MCF 10A (cell line): ENCODE data around the gene MYO5A. TPM values are rescaled to one million over a fixed set of nuclear protein-coding genes. Genes with fewer than 3 reads are reported as not detected.

ENCODE experiments used
- BruUV-seq: library from RNA; stranded (reverse); fragments of 400-500 nt; replicated peaks from 2 replicates; lab custom pipeline; 2021; lab: Mats Ljungman, UMichigan
- CTCF ChIA-PET: fragments of 300-600 bp; sonication (Branson Sonifier 250); formaldehyde crosslinking; extraction: SDS; loops from one replicate; lab custom pipeline; 2021; ENCODE audit warnings: antibody characterized with exemption, inconsistent platforms; lab: Yijun Ruan, JAX
- POLR2A ChIA-PET: fragments of 300-600, 350-650 bp; sonication (Branson Sonifier 250); formaldehyde crosslinking; extraction: SDS; loops from one replicate; lab custom pipeline; 2020; ENCODE audit warnings: antibody characterized with exemption, inconsistent platforms; lab: Yijun Ruan, JAX
- DNase-seq: peaks from one replicate; pipeline ENCODE4 v3.0.0-alpha.2; 2018; ENCODE audit not compliant: unreplicated experiment
- H3K27ac Mint-ChIP-seq: one replicate; pipeline ENCODE4 v1.8.0; 2022; ENCODE audit warnings: mild to moderate bottlenecking, low read depth, mixed read lengths; ENCODE audit not compliant: unreplicated experiment
- H3K27me3 Mint-ChIP-seq: one replicate; pipeline ENCODE4 v1.8.0; 2022; ENCODE audit warnings: mixed read lengths; ENCODE audit not compliant: insufficient read depth, unreplicated experiment
- H3K36me3 Mint-ChIP-seq: one replicate; pipeline ENCODE4 v1.8.0; 2022; ENCODE audit warnings: mild to moderate bottlenecking, moderate library complexity, mixed read lengths; ENCODE audit not compliant: insufficient read depth, unreplicated experiment
- H3K4me1 Mint-ChIP-seq: one replicate; pipeline ENCODE4 v1.8.0; 2022; ENCODE audit warnings: mixed read lengths; ENCODE audit not compliant: insufficient read depth, unreplicated experiment
- H3K4me3 Mint-ChIP-seq: one replicate; pipeline ENCODE4 v1.8.0; 2022; ENCODE audit warnings: mild to moderate bottlenecking, moderate library complexity, mixed read lengths; ENCODE audit not compliant: unreplicated experiment
- H3K9me3 Mint-ChIP-seq: one replicate; pipeline ENCODE4 v1.8.0; 2022; ENCODE audit warnings: mixed read lengths; ENCODE audit not compliant: unreplicated experiment
- intact Hi-C: fragments of 100-400 bp; cut with micrococcal nuclease; formaldehyde crosslinking; loops from 2 replicates; pipeline ENCODE4 v1.14.1; 2022
- total RNA-seq: library from RNA; stranded (reverse); gene quantifications from 2 replicates; pipeline ENCODE4 v1.2.3, GENCODE V29; 2022
- TF ChIP-seq, protein P1 (sequence below): fragments of 200-600 bp; IDR thresholded peaks from one replicate; pipeline ENCODE4 v1.8.0; 2022; ENCODE audit warnings: antibody characterized with exemption, mild to moderate bottlenecking; ENCODE audit not compliant: unreplicated experiment

The MYO5A gene
- total RNA-seq, 1 experiment from 2014 or later = 28.9 TPM

DNA sequence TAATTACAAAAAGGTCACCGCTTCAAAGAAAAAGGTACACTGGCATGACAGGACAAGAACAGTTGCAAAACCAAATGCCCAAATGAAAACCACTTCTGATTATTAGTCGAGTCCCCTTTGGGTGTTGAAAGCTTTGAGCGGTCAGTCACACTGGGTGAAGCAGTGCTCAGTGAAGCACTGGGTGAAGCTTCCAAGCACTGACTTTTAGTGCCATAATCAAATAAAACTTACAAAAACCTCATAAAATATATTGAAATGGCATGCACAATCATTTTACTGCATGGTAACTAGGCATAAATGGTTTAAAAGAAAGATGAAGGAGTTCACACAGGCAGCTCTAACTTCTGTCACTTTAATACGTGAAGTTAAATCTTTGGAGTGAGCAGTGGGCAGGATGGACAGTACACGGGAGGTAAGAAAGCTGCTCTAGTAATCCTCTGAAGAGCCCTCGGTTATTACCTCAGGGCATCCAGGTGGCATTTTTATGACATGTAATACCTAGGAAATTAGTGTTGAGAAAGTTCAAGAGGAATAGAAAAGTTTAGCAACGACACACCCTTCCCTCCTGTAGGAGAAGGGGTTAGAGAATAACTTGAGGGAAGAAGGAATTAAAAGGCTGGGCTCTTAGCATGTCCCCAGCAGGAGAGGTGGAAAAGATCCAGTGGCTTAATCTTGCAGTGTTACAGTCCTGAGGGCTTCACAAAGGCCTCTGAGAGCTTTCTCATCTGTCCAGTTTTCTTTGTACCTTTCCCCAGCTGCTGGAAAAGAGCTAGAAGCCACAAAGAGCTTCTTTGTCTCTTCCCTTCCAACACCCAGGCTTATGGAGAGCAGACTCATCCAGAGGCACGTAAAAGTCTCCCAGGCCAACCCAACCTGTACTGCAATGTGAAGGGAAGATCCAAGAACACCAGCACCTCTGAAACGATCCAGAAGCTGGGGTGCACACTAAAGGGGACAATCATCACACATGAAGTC is 168.2 kb downstream of the MYO5A start:
- no peak for DNase-seq
- H3K27ac Mint-ChIP-seq = no peak overlapping the region
- BruUV-seq = no TSS peak
- intact Hi-C loops = no loop called here
- no peaks in the 10 kb centered on the region for H3K4me1 Mint-ChIP-seq
- H3K4me3 Mint-ChIP-seq = no peak overlapping the region
- H3K9me3 Mint-ChIP-seq = no peaks in the 10 kb centered on the region
- TF ChIP-seq, protein P1, sequence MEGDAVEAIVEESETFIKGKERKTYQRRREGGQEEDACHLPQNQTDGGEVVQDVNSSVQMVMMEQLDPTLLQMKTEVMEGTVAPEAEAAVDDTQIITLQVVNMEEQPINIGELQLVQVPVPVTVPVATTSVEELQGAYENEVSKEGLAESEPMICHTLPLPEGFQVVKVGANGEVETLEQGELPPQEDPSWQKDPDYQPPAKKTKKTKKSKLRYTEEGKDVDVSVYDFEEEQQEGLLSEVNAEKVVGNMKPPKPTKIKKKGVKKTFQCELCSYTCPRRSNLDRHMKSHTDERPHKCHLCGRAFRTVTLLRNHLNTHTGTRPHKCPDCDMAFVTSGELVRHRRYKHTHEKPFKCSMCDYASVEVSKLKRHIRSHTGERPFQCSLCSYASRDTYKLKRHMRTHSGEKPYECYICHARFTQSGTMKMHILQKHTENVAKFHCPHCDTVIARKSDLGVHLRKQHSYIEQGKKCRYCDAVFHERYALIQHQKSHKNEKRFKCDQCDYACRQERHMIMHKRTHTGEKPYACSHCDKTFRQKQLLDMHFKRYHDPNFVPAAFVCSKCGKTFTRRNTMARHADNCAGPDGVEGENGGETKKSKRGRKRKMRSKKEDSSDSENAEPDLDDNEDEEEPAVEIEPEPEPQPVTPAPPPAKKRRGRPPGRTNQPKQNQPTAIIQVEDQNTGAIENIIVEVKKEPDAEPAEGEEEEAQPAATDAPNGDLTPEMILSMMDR = no peak
- ChIA-PET CTCF (interaction anchor here (0.6 kb wide), 1 partner anchor 513 kb away, joined by 4 read pairs; no protein-coding TSS in a partner anchor), POLR2A (interaction anchor here (0.5 to 1.1 kb wide), 3 partner anchors 9 to 108 kb away, joined by 3 read pairs; no protein-coding TSS in a partner anchor)
- peaks cover 29% of the 10 kb centered on the region for H3K36me3 Mint-ChIP-seq
- no peaks in the 10 kb centered on the region for H3K27me3 Mint-ChIP-seq

DNA sequence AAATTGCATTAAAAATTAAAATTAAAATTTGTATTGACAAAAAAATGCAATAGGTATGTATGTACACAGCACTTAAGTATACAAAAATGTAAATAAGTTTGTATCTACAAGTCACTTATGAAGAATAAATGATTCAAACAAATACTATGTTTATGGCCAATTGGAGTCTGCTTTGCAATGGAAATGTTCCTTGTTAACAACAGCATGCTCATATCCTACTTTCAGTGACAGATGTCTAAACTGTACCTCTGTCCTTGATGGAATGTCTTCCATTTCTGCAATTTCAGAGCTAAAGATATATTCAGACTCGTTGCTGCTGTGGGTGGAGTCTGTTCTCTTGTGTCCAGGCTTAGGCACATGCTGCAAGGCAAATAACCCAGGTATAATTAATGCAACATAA is 169.0 kb downstream of the MYO5A start:
- Mint-ChIP-seq H3K27me3 (no peaks in the 10 kb centered on the region), H3K36me3 (peaks cover 29% of the 10 kb centered on the region), H3K4me1 (no peaks in the 10 kb centered on the region), H3K4me3 (no peak overlapping the region), H3K9me3 (no peaks in the 10 kb centered on the region), H3K27ac (no peak overlapping the region)
- DNase-seq = no peak
- TF ChIP-seq, protein P1 = no peak
- POLR2A ChIA-PET = interaction anchor here (0.7 kb wide), 1 partner anchor 26 kb away, joined by 3 read pairs; no protein-coding TSS in a partner anchor
- intact Hi-C loops = no loop called here
- CTCF ChIA-PET = no interaction called here
- no TSS peak for BruUV-seq

DNA sequence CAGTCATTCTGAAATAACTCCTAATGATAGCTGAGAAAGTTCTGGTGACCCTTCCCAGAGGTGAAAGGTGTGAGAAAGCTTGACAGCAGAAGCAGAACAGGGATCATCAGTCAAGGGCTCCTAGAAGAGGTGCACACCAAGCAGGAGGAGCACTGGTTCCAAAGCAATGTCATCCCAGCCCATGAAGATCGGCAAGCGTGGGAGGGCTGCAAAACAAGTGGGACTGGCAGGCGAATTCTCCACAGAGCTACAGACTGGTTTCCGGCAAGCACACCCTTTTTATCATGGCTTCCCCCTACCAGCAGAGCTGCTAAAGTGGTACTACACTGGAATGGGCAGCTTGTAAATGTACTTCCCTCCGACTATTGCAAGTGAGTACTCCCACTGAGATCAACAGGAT is 170.7 kb downstream of the MYO5A start:
- H3K4me1 Mint-ChIP-seq = no peaks in the 10 kb centered on the region
- DNase-seq = no peak
- no TSS peak for BruUV-seq
- POLR2A ChIA-PET = no interaction called here
- intact Hi-C loops = no loop called here
- H3K36me3 Mint-ChIP-seq = peaks cover 18% of the 10 kb centered on the region
- CTCF ChIA-PET = interaction anchor here (0.6 kb wide), 2 partner anchors 84 to 104 kb away, joined by 3 to 4 read pairs; no protein-coding TSS in a partner anchor
- H3K27me3 Mint-ChIP-seq = no peaks in the 10 kb centered on the region
- no peaks in the 10 kb centered on the region for H3K9me3 Mint-ChIP-seq
- TF ChIP-seq, protein P1 = no peak
- H3K4me3 Mint-ChIP-seq = no peak overlapping the region
- no peak overlapping the region for H3K27ac Mint-ChIP-seq

DNA sequence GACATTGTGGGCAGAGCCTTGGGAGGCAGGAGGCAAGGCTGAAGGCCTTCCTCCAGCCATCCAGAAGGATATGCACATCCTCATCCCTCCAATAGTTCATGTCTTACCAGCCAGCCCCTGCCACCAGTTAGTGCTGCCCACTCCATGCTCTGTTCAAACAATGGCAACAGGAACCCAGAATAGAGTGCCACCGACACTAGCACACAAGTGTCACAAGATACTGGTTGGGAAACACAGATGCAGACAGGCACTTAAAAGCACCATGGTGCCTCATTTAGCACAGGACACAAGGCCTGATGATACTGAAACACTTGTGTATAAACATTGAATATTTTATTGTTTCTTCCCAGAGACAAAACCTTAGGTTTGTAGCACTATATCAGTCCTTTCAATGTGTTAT is 176.6 kb downstream of the MYO5A start:
- H3K4me1 Mint-ChIP-seq = no peaks in the 10 kb centered on the region
- BruUV-seq = no TSS peak
- intact Hi-C loops = no loop called here
- H3K9me3 Mint-ChIP-seq = no peaks in the 10 kb centered on the region
- H3K4me3 Mint-ChIP-seq = no peak overlapping the region
- TF ChIP-seq, protein P1 = no peak
- H3K27me3 Mint-ChIP-seq = no peaks in the 10 kb centered on the region
- ChIA-PET CTCF (interaction anchor here (1.3 kb wide), 1 partner anchor 111 kb away, joined by 3 read pairs; no protein-coding TSS in a partner anchor), POLR2A (interaction anchor here (1.1 kb wide), 1 partner anchor 9 kb away, joined by 3 read pairs; no protein-coding TSS in a partner anchor)
- H3K27ac Mint-ChIP-seq = no peak overlapping the region
- peaks cover 30% of the 10 kb centered on the region for H3K36me3 Mint-ChIP-seq
- DNase-seq = no peak
